ENCODE results near the gene OSGEP.

OSGEP gene

GRCh38 chr14:20415782-20416206 lies 38.8 kb downstream of the OSGEP start:
- DNase-seq (ENCODE audit: extremely low read depth, low read depth): peak; percentile 38
- peak; percentile 58 for TF ChIP-seq CTCF (IDR thresholded peaks at IDR 0.05; ENCODE audit: low read depth, low read length, missing control alignments)
- no peak overlapping the region for H3K4me3 ChIP-seq (replicated peaks; ENCODE audit: low read depth, low read length)

- peak overlapping the region; percentile 69 for H3K4me3 ChIP-seq (replicated peaks; ENCODE audit: low read depth, low read length)
- no peak for DNase-seq (ENCODE audit: extremely low read depth, low read depth)
- TF ChIP-seq CTCF (IDR thresholded peaks at IDR 0.05; ENCODE audit: low read depth, low read length, missing control alignments): no peak
Observed at GRCh38 chr14:20413744-20414082, 40.9 kb downstream of the OSGEP start.

- DNase-seq (ENCODE audit: extremely low read depth, low read depth): peak; percentile 33
- no peak for TF ChIP-seq CTCF (IDR thresholded peaks at IDR 0.05; ENCODE audit: low read depth, low read length, missing control alignments)
- peak within 1 kb of the TSS; percentile 69 for H3K4me3 ChIP-seq (replicated peaks; ENCODE audit: low read depth, low read length)
Observed at GRCh38 chr14:20412876-20413743, 41.5 kb downstream of the OSGEP start, which contains the start of gene TEP1. Gene TEP1 (minus strand): TSS chr14:20413501. CDS start chr14:20408439, 5,062 bp downstream.

GRCh38 chr14:20412411-20412810 lies 42.2 kb downstream of the OSGEP start:
- peak overlapping the region; percentile 69 for H3K4me3 ChIP-seq (replicated peaks; ENCODE audit: low read depth, low read length)
- no peak for DNase-seq (ENCODE audit: extremely low read depth, low read depth)
- TF ChIP-seq CTCF (IDR thresholded peaks at IDR 0.05; ENCODE audit: low read depth, low read length, missing control alignments): no peak

GRCh38 chr14:20409226-20409625 lies 45.4 kb downstream of the OSGEP start:
- TF ChIP-seq CTCF (IDR thresholded peaks at IDR 0.05; ENCODE audit: low read depth, low read length, missing control alignments): no peak
- no peak overlapping the region for H3K4me3 ChIP-seq (replicated peaks; ENCODE audit: low read depth, low read length)
- no peak for DNase-seq (ENCODE audit: extremely low read depth, low read depth)

GRCh38 chr14:20403521-20403920 lies 51.1 kb downstream of the OSGEP start:
- H3K4me3 ChIP-seq (replicated peaks; ENCODE audit: low read depth, low read length): no peak overlapping the region
- DNase-seq (ENCODE audit: extremely low read depth, low read depth): no peak
- TF ChIP-seq CTCF (IDR thresholded peaks at IDR 0.05; ENCODE audit: low read depth, low read length, missing control alignments): no peak

Data from HFF-Myc (cell line).